Progenitor cell of endocrine pancreas (in vitro differentiated cells): ENCODE results near the gene PPP1R1A. TPM values are rescaled to one million over a fixed set of nuclear protein-coding genes. Genes with fewer than 3 reads are reported as not detected.

Experiments used
- DNase-seq: peaks from one replicate; pipeline ENCODE4 v3.0.0; 2021; ENCODE audit warnings: low spot score; ENCODE audit not compliant: unreplicated experiment
- H3K27ac Mint-ChIP-seq: 2 replicates; pipeline ENCODE4 v1.8.0; 2021; ENCODE audit warnings: mild to moderate bottlenecking, moderate library complexity, mixed read lengths
- H3K27me3 Mint-ChIP-seq: 2 replicates; pipeline ENCODE4 v1.8.0; 2021; ENCODE audit warnings: mixed read lengths
- H3K36me3 Mint-ChIP-seq: 2 replicates; pipeline ENCODE4 v1.8.0; 2022; ENCODE audit warnings: mixed read lengths; ENCODE audit not compliant: insufficient read depth
- H3K4me1 Mint-ChIP-seq: 2 replicates; pipeline ENCODE4 v1.8.0; 2021; ENCODE audit warnings: low read depth, mixed read lengths
- H3K4me3 Mint-ChIP-seq: 2 replicates; pipeline ENCODE4 v1.8.0; 2021; ENCODE audit warnings: low read depth, mild to moderate bottlenecking, moderate library complexity, mixed read lengths
- H3K9me3 Mint-ChIP-seq: 2 replicates; pipeline ENCODE4 v1.8.0; 2021; ENCODE audit warnings: low read depth, mixed read lengths
- CTCF ChIP-seq: fragments of 200-600 bp; sonication (generic); IDR thresholded peaks from one replicate; pipeline ENCODE4 v1.5.0; 2021; ENCODE audit warnings: antibody characterized with exemption, mild to moderate bottlenecking; ENCODE audit not compliant: unreplicated experiment
- total RNA-seq: library from RNA; stranded (reverse); gene quantifications from 2 replicates; pipeline ENCODE4 v1.2.1, GENCODE V29; 2021

The PPP1R1A gene
- total RNA-seq, 1 donor from 2014 or later: 22.1 TPM

DNA sequence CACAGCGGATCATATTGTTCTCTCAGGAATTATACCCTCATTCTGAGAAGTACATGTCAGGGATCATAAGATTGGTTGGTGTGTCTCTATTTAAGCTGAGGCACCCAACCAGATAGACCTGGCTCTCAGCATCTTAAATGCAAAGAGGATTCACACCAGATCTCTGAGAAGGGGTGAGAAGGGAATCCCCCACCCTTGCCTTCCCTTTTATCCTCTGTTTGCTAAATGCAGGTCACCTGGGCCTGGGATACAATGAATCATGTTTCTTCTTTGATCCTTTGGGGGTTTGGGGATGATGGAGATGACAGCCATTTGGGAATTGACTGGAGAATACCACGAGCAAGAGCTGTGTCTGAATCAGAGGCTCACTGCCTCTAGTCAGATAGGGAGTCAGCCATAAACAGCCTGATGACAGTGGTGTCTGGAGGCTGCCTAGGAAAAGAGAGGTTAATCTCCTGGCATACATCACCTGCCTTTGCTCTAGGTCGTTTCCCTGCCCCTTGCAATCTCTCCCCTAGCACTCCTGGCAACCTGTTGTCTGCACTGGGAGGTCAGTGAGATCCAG, 50.2 kb downstream of the PPP1R1A start:
- Mint-ChIP-seq H3K9me3 (no peaks in the 10 kb centered on the region), H3K36me3 (no peaks in the 10 kb centered on the region), H3K4me3 (no peak overlapping the region), H3K4me1 (peaks cover 3% of the 10 kb centered on the region), H3K27ac (no peak overlapping the region), H3K27me3 (peaks cover 49% of the 10 kb centered on the region)
- TF ChIP-seq CTCF: no peak
- DNase-seq: no peak

GRCh38 chr12:54535474-54535873, 53.0 kb downstream of the PPP1R1A start:
- Mint-ChIP-seq H3K27me3 (peaks cover 49% of the 10 kb centered on the region), H3K27ac (no peak overlapping the region), H3K9me3 (no peaks in the 10 kb centered on the region), H3K36me3 (no peaks in the 10 kb centered on the region), H3K4me1 (peaks cover 11% of the 10 kb centered on the region), H3K4me3 (no peak overlapping the region)
- no peak for DNase-seq
- no peak for TF ChIP-seq CTCF

GRCh38 chr12:54529581-54529980, 58.9 kb downstream of the PPP1R1A start:
- Mint-ChIP-seq H3K27me3 (peaks cover 56% of the 10 kb centered on the region), H3K4me1 (peaks cover 11% of the 10 kb centered on the region), H3K27ac (no peak overlapping the region), H3K36me3 (no peaks in the 10 kb centered on the region), H3K9me3 (no peaks in the 10 kb centered on the region), H3K4me3 (no peak overlapping the region)
- TF ChIP-seq CTCF: no peak
- DNase-seq: no peak

Other genes starting within 250 kb of the PPP1R1A start
- gene GPR84, start 224.2 kb downstream of the PPP1R1A start, total RNA-seq: not detected in 2 replicates
- gene ZNF385A, start 203.9 kb downstream of the PPP1R1A start, total RNA-seq: 15.6 and 16.6 TPM in 2 replicates
- gene ITGA5, start 169.4 kb downstream of the PPP1R1A start, total RNA-seq: 32.2 and 37.8 TPM in 2 replicates
- gene GTSF1, start 115.1 kb downstream of the PPP1R1A start, total RNA-seq: not detected in 2 replicates
- gene NCKAP1L, start 90.9 kb downstream of the PPP1R1A start, total RNA-seq: not detected in 2 replicates
- gene PDE1B, start 39.1 kb downstream of the PPP1R1A start, total RNA-seq: 0.71 and 0.81 TPM in 2 replicates
- gene LACRT, start 46.2 kb upstream of the PPP1R1A start, total RNA-seq: not detected in 2 replicates
- not detected in 2 replicates for gene DCD, start 59.7 kb upstream of the PPP1R1A start, total RNA-seq